GM12878 (cell line): ENCODE data around the gene MACF1. TPM values are rescaled to one million over a fixed set of nuclear protein-coding genes. Genes with fewer than 3 reads are reported as not detected.
A peak's percentile ranks its signal among the peaks of the same experiment; 100 is the strongest.

Experiments
- BCL11A ChIP-seq: IDR thresholded peaks from 2 replicates; pipeline ENCODE4 v1.6.1; 2011; ENCODE audit warnings: low read depth, low read length
- E4F1 ChIP-seq: fragments of 450-650 bp; IDR thresholded peaks from 2 replicates; pipeline ENCODE4 v1.6.1; 2018; ENCODE audit warnings: borderline replicate concordance, mild to moderate bottlenecking; ENCODE audit not compliant: partially characterized antibody
- FOXK2 ChIP-seq: fragments of 450-650 bp; IDR thresholded peaks from 2 replicates; pipeline ENCODE4 v1.6.1; 2017; ENCODE audit warnings: mild to moderate bottlenecking, moderate library complexity
- JUND ChIP-seq: IDR thresholded peaks from 2 replicates; pipeline ENCODE4 v1.6.1; 2012; ENCODE audit warnings: low read depth, mild to moderate bottlenecking, low read length, improper control_type of control experiment, moderate library complexity
- POU2F2 ChIP-seq: IDR thresholded peaks from 3 replicates; pipeline ENCODE4 v1.6.1; 2011; ENCODE audit warnings: low read depth, mild to moderate bottlenecking, low read length, borderline replicate concordance
- PRDM15 ChIP-seq: fragments of 450-650 bp; formaldehyde crosslinking; IDR thresholded peaks from 2 replicates; pipeline ENCODE4 v1.4.0; 2020; ENCODE audit warnings: mild to moderate bottlenecking, moderate library complexity
- RCOR1 ChIP-seq: conservative IDR thresholded peaks from 2 replicates; pipeline ENCODE4 v1.6.1; 2012; ENCODE audit warnings: low read depth, low read length, improper control_type of control experiment
- SPI1 ChIP-seq: IDR thresholded peaks from 2 replicates; pipeline ENCODE4 v1.6.1; 2011; ENCODE audit warnings: low read depth, mild to moderate bottlenecking, low read length, moderate library complexity, borderline replicate concordance; ENCODE audit not compliant: insufficient read depth
- SUZ12 ChIP-seq: fragments of 200-600 bp; sonication (generic); IDR thresholded peaks from one replicate; pipeline ENCODE4 v1.6.1; 2018; ENCODE audit warnings: antibody characterized with exemption, mild to moderate bottlenecking; ENCODE audit not compliant: unreplicated experiment
- TBL1XR1 ChIP-seq: IDR thresholded peaks from 2 replicates; pipeline ENCODE4 v1.6.1; 2012; ENCODE audit warnings: low read depth, low read length, improper control_type of control experiment
- ZBTB33 ChIP-seq: fragments of 450-650 bp; IDR thresholded peaks from 2 replicates; pipeline ENCODE4 v1.6.1; 2017; ENCODE audit warnings: mild to moderate bottlenecking
- ZNF687 ChIP-seq: fragments of 450-650 bp; IDR thresholded peaks from 2 replicates; pipeline ENCODE4 v1.6.1; 2017; ENCODE audit warnings: mild to moderate bottlenecking, moderate library complexity
- polyA plus RNA-seq, 11 experiments: library from polyadenylated mRNA; depleted of rRNA in 4 of 11; unstranded in 6 of 11; stranded (reverse) in 5 of 11; fragments of >200 nt; fragmentation: Nextera tagmentation in 4 of 11; fragmentation: Illumina TruSeq in 1 of 11; extraction: Ambion mirVana in 4 of 11; extraction: Trizol in 1 of 11; gene quantifications; 1 replicate in 1 of 11; 2 replicates in 10 of 11; pipeline versions ENCODE4 v1.2.1 to v1.2.3, GENCODE V29; 2011 to 2016; ENCODE audit warnings: inconsistent platforms in 2 of 11, missing spikeins in 2 of 11, low read depth in 1 of 11
- total RNA-seq, 4 experiments: library from RNA; depleted of rRNA in 3 of 4; stranded (reverse); fragments of >200 nt in 3 of 4; fragmentation: Illumina TruSeq in 1 of 4; extraction: Trizol in 1 of 4; gene quantifications; 2 replicates each; pipeline versions ENCODE4 v1.2.1 to v1.2.3, GENCODE V29; 2013 to 2021
- TF ChIP-seq, protein P1 (sequence below): IDR thresholded peaks from 2 replicates; pipeline ENCODE4 v1.6.1; 2012; ENCODE audit warnings: low read depth, low read length, improper control_type of control experiment
- TF ChIP-seq, protein P2 (sequence below): fragments of 450-650 bp; IDR thresholded peaks from 2 replicates; pipeline ENCODE4 v1.6.1; 2016; ENCODE audit warnings: mild to moderate bottlenecking

The MACF1 gene
- total and polyA plus RNA-seq, 10 of the 15 experiments (the other 5 are each of a cell fraction or from before 2014, with no cell fraction given) = 15.5 to 201 (median 76.9) TPM

DNA sequence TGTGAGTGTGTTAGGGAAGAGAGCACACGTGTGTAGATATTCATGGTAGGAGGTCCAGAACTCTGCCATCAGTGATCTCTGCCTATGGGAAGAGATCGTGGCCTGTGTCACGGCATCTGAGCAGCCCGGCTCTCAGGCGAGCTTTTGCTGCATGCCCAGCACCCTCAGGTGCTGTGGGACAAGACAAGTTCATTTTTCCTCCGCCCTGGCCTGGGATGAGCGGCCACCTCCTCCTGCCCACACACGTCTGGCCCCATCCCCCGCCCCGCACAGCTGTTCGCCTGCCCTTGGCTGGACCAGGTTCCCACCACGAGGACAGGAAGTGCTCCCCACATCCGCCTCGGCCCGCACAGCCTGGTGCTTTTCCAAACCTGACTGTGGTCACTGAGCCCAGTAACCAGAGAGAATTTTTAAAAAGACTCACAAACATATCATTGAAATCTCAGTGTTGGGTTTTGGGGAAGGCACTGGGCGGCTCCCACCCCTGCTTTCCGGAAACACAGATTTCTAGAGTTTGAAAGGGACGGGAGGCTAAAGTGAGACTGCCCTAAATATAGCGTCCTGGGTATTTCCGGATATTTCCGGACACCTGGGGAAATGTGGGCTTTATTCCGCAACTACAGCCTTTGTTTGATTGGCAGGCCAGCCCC, 305.0 kb downstream of the MACF1 start (continued):
- TF ChIP-seq POU2F2 (no peak), TBL1XR1 (no peak), SUZ12 (no peak), BCL11A (no peak), JUND (no peak), ZNF687 (no peak; the same call in 1 of the 2 replicates), RCOR1 (no peak), E4F1 (no peak), PRDM15 (CRISPR knock-in tag) (no peak), ZBTB33 (no peak), FOXK2 (no peak), SPI1 (peak; percentile 25; the same call in 1 of the 2 replicates)
- TF ChIP-seq, protein P1, sequence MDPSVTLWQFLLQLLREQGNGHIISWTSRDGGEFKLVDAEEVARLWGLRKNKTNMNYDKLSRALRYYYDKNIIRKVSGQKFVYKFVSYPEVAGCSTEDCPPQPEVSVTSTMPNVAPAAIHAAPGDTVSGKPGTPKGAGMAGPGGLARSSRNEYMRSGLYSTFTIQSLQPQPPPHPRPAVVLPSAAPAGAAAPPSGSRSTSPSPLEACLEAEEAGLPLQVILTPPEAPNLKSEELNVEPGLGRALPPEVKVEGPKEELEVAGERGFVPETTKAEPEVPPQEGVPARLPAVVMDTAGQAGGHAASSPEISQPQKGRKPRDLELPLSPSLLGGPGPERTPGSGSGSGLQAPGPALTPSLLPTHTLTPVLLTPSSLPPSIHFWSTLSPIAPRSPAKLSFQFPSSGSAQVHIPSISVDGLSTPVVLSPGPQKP = no peak
- TF ChIP-seq, protein P2, sequence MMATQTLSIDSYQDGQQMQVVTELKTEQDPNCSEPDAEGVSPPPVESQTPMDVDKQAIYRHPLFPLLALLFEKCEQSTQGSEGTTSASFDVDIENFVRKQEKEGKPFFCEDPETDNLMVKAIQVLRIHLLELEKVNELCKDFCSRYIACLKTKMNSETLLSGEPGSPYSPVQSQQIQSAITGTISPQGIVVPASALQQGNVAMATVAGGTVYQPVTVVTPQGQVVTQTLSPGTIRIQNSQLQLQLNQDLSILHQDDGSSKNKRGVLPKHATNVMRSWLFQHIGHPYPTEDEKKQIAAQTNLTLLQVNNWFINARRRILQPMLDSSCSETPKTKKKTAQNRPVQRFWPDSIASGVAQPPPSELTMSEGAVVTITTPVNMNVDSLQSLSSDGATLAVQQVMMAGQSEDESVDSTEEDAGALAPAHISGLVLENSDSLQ = peak; percentile 81
